ENCODE data around the gene NCOA3. TPM values are rescaled to one million over a fixed set of nuclear protein-coding genes. Genes with fewer than 3 reads are reported as not detected.

The NCOA3 gene
- total RNA-seq, 1 experiment from 2014 or later = 23.3 TPM

DNA sequence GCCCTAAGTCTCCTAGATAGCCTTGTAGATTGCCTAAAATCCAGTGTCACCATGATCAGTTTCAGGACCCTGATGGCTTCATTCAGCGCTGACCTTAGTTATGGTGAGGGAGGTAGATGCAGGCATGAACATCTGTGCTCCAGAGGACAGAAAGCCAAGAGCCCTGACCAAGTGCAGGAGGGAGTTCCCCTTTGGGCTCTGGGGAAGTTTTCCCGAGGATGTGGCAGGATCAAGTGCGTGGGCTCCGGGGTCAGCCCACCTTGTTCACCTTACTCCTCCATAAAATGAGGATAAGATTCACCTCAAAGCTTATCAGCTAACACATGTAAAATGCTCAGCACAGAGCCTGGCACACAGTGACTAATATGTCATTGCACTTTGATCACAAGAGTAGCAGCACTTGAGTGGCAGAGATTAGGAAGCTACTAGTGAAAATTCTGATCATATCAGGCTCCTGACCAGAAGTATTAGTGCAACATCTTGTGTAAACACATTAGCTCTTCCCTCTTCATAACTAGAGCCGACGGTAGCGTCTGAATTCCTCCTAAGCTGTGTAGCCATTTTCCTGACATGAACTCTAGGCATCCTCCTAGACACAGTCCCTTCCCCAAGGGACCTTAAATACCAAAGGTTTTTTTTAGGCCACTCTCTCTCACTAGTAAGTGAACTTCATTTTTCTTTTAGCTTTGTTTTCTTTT, 158.4 kb downstream of the NCOA3 start:
- H2BK120ac ChIP-seq (ENCODE audit: low read depth, low read length, poor library complexity, severe bottlenecking) = no peak overlapping the region
- no peak overlapping the region for H2BK5ac ChIP-seq (ENCODE audit: insufficient read length, low read length)
- H4K5ac ChIP-seq (ENCODE audit: insufficient read length, low read depth, low read length) = no peak overlapping the region

More for the DNA sequence above, 158.4 kb downstream of the NCOA3 start:
- no peaks in the 10 kb centered on the region for H4K20me1 ChIP-seq (ENCODE audit: control insufficient read depth, insufficient read depth, insufficient read length)
- H3K23ac ChIP-seq (ENCODE audit: insufficient read length, low read depth, low read length) = no peak overlapping the region
- H3K4me1 Mint-ChIP-seq = peaks cover 18 to 19% of the 10 kb centered on the region in 2 experiments
- no peak for DNase-seq
- no peak overlapping the region for H4K8ac ChIP-seq (replicated peaks; ENCODE audit: insufficient read length, low read depth, low read length)
- no peak overlapping the region for H2BK12ac ChIP-seq (ENCODE audit: insufficient read length, low read depth, low read length)
- H3K9me3 Mint-ChIP-seq = no peaks in the 10 kb centered on the region
- H3K4me2 ChIP-seq (ENCODE audit: insufficient read depth, insufficient read length, low read length) = no peak overlapping the region
- no peak overlapping the region for H2BK15ac ChIP-seq (ENCODE audit: low read depth, low read length)
- H2AK5ac ChIP-seq (ENCODE audit: insufficient read length, low read length) = no peak overlapping the region
- H3T11ph ChIP-seq (ENCODE audit: low read length) = no peak overlapping the region
- H3K9ac ChIP-seq (ENCODE audit: extremely low read depth, insufficient read length, low read length) = no peak overlapping the region
- H3K36me3 Mint-ChIP-seq (ENCODE audit: insufficient read depth in 1 of 3, low read depth in 3 of 3) = peaks cover 0 to 26% (median 19%) of the 10 kb centered on the region in 3 experiments; a peak in 5 of 7 replicates
- no CpG with 5 or more reads among the region's 7 CpGs for WGBS (ENCODE audit: extremely low coverage, insufficient read length, low lambda C conversion rate)
- H2BK20ac ChIP-seq (ENCODE audit: low read depth, low read length, poor library complexity, severe bottlenecking) = no peak overlapping the region
- no peak overlapping the region for H4K91ac ChIP-seq (ENCODE audit: insufficient read length, low read depth, low read length)
- no peak overlapping the region for H2AFZ ChIP-seq (ENCODE audit: low read length)
- no peaks in the 10 kb centered on the region for H3K79me1 ChIP-seq (ENCODE audit: insufficient read depth, low read depth, low read length, poor library complexity, severe bottlenecking)
- no peak overlapping the region for H3K56ac ChIP-seq (ENCODE audit: insufficient read length, low read depth, low read length)
- H3K4me3 Mint-ChIP-seq = no peak overlapping the region
- H3K79me2 ChIP-seq (ENCODE audit: insufficient read depth, low read length) = no peaks in the 10 kb centered on the region
- H3K14ac ChIP-seq (ENCODE audit: insufficient read depth, low read length) = no peak overlapping the region
- TF ChIP-seq, protein P1, sequence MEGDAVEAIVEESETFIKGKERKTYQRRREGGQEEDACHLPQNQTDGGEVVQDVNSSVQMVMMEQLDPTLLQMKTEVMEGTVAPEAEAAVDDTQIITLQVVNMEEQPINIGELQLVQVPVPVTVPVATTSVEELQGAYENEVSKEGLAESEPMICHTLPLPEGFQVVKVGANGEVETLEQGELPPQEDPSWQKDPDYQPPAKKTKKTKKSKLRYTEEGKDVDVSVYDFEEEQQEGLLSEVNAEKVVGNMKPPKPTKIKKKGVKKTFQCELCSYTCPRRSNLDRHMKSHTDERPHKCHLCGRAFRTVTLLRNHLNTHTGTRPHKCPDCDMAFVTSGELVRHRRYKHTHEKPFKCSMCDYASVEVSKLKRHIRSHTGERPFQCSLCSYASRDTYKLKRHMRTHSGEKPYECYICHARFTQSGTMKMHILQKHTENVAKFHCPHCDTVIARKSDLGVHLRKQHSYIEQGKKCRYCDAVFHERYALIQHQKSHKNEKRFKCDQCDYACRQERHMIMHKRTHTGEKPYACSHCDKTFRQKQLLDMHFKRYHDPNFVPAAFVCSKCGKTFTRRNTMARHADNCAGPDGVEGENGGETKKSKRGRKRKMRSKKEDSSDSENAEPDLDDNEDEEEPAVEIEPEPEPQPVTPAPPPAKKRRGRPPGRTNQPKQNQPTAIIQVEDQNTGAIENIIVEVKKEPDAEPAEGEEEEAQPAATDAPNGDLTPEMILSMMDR (conservative IDR thresholded peaks at IDR 0.05) = no peak
- no peaks in the 10 kb centered on the region for H3K23me2 ChIP-seq (ENCODE audit: insufficient read length, low read depth, low read length, poor library complexity, severe bottlenecking)
- H3K9me3 ChIP-seq (ENCODE audit: control insufficient read depth, low read depth, low read length) = no peaks in the 10 kb centered on the region
- H3K27me3 Mint-ChIP-seq (ENCODE audit: low read depth) = peaks cover 3% of the 10 kb centered on the region; the same call in 1 of the 2 replicates
- no peak overlapping the region for H3K4ac ChIP-seq (ENCODE audit: low read depth, low read length)
- 0 out of 2 replicates have a peak, but pooled peaks cover 1% of the 10 kb centered on the region for H3K4me1 ChIP-seq (ENCODE audit: insufficient read depth, low read length)
- H3K27ac Mint-ChIP-seq = no peak overlapping the region; a peak in 1 of 7 replicates
- no peak overlapping the region for H3K18ac ChIP-seq (ENCODE audit: insufficient read length, low read depth, low read length)
- no peak overlapping the region for H3K27ac ChIP-seq (ENCODE audit: insufficient read length, low read depth, low read length)
- no peaks in the 10 kb centered on the region for H3K27me3 ChIP-seq (ENCODE audit: insufficient read depth, low read length)

All from H9 (cell line).